Measurements from ENCODE around the gene DNAH10.

Gene DNAH10

GRCh38 chr12:123923038-123923437 lies 160.9 kb downstream of the DNAH10 start:
- no peak overlapping the region for H3K4me3 ChIP-seq
- DNase-seq, result no peak
- no peaks in the 10 kb centered on the region for H3K4me1 ChIP-seq
- H3K36me3 ChIP-seq, result no peaks in the 10 kb centered on the region
- no peaks in the 10 kb centered on the region for H3K9me3 ChIP-seq
- no peak overlapping the region for H3K27ac ChIP-seq
- intact Hi-C loops (cut with DNase I; ENCODE audit: low total_unique reads), result no loop called here
- no peak for TF ChIP-seq CTCF (IDR thresholded peaks at IDR 0.05)
- no peaks in the 10 kb centered on the region for H3K27me3 ChIP-seq

- DNase-seq, result no peak
- no peak overlapping the region for H3K27ac ChIP-seq
- H3K27me3 ChIP-seq, result no peaks in the 10 kb centered on the region
- no peak for TF ChIP-seq CTCF (IDR thresholded peaks at IDR 0.05)
- H3K9me3 ChIP-seq, result no peaks in the 10 kb centered on the region
- no peak overlapping the region for H3K4me3 ChIP-seq
- intact Hi-C loops (cut with DNase I; ENCODE audit: low total_unique reads), result no loop called here
- H3K4me1 ChIP-seq, result no peaks in the 10 kb centered on the region
- H3K36me3 ChIP-seq, result no peaks in the 10 kb centered on the region
Observed at GRCh38 chr12:123923927-123924326, 161.8 kb downstream of the DNAH10 start.

- DNase-seq, result no peak
- no peaks in the 10 kb centered on the region for H3K36me3 ChIP-seq
- H3K9me3 ChIP-seq, result peaks cover 0 to 2% (median 0%) of the 10 kb centered on the region in 3 donors
- no peaks in the 10 kb centered on the region for H3K27me3 ChIP-seq
- no peak overlapping the region for H3K4me3 ChIP-seq
- H3K27ac ChIP-seq, result no peak overlapping the region
- intact Hi-C loops (cut with DNase I; ENCODE audit: low total_unique reads), result no loop called here
- H3K4me1 ChIP-seq, result no peaks in the 10 kb centered on the region
- no peak for TF ChIP-seq CTCF (IDR thresholded peaks at IDR 0.05)
Observed at GRCh38 chr12:123924539-123924938, 162.4 kb downstream of the DNAH10 start.

GRCh38 chr12:123928274-123928865 lies 166.3 kb downstream of the DNAH10 start:
- Histone ChIP-seq H3K4me1 (no peaks in the 10 kb centered on the region), H3K9me3 (peaks cover 0 to 8% (median 0%) of the 10 kb centered on the region in 3 donors), H3K4me3 (no peak overlapping the region), H3K27ac (no peak overlapping the region), H3K36me3 (no peaks in the 10 kb centered on the region), H3K27me3 (no peaks in the 10 kb centered on the region)
- no peak for TF ChIP-seq CTCF (IDR thresholded peaks at IDR 0.05)
- no peak for DNase-seq
- intact Hi-C loops (cut with DNase I; ENCODE audit: low total_unique reads), result no loop called here

GRCh38 chr12:123928897-123929296 lies 166.8 kb downstream of the DNAH10 start:
- DNase-seq, result no peak
- peaks cover 0 to 8% (median 0%) of the 10 kb centered on the region in 3 donors for H3K9me3 ChIP-seq
- H3K27me3 ChIP-seq, result no peaks in the 10 kb centered on the region
- no peak overlapping the region for H3K27ac ChIP-seq
- H3K4me1 ChIP-seq, result no peaks in the 10 kb centered on the region
- no peak overlapping the region for H3K4me3 ChIP-seq
- intact Hi-C loops (cut with DNase I; ENCODE audit: low total_unique reads), result no loop called here
- no peaks in the 10 kb centered on the region for H3K36me3 ChIP-seq
- no peak for TF ChIP-seq CTCF (IDR thresholded peaks at IDR 0.05)
